T-helper 17 cell (primary cell): ENCODE results near the gene RRBP1. TPM values are rescaled to one million over a fixed set of nuclear protein-coding genes. Genes with fewer than 3 reads are reported as not detected.
A peak's percentile ranks its signal among the peaks of the same experiment; 100 is the strongest.

ENCODE experiments used
- ATAC-seq: fragments of 150-1000 bp; cut with Tn5 transposase; 2 replicates; pipeline ENCODE4 v1.10.0; 2021; ENCODE audit warnings: mild to moderate bottlenecking, moderate library complexity
- DNase-seq, 3 donors: peaks; one replicate each; pipeline versions ENCODE4 v3.0.0 to v3.0.0-alpha.2; 2020 to 2021
- H3K9me3 ChIP-seq: one replicate; pipeline ENCODE4 v1.7.0; 2013; ENCODE audit warnings: low read length, mild to moderate bottlenecking; ENCODE audit not compliant: control insufficient read depth, poor library complexity, severe bottlenecking
- H3K27ac Mint-ChIP-seq: one replicate; pipeline ENCODE4 v1.8.0; 2022; ENCODE audit warnings: mild to moderate bottlenecking, moderate library complexity, mixed read lengths
- H3K27me3 Mint-ChIP-seq: one replicate; pipeline ENCODE4 v1.8.0; 2022; ENCODE audit warnings: mixed read lengths
- H3K36me3 Mint-ChIP-seq: one replicate; pipeline ENCODE4 v1.8.0; 2022; ENCODE audit warnings: low read depth, mixed read lengths
- H3K4me1 Mint-ChIP-seq: one replicate; pipeline ENCODE4 v1.8.0; 2022; ENCODE audit warnings: mild to moderate bottlenecking, mixed read lengths
- H3K4me3 Mint-ChIP-seq: one replicate; pipeline ENCODE4 v1.8.0; 2022; ENCODE audit warnings: mild to moderate bottlenecking, moderate library complexity, mixed read lengths
- total RNA-seq, 4 donors: library from RNA in 2 of 4; stranded (reverse) in 2 of 4; gene quantifications; one replicate each; pipeline ENCODE4 v1.2.3 and lab custom pipeline; 2022 to 2026

Gene RRBP1
- total RNA-seq (10 to 100 TPM; 31.4 to 37.8 TPM), total RNA-seq (lab: John Stamatoyannopoulos, UW) (73.5 to 99.0 reads per million in 2 donors)

DNA sequence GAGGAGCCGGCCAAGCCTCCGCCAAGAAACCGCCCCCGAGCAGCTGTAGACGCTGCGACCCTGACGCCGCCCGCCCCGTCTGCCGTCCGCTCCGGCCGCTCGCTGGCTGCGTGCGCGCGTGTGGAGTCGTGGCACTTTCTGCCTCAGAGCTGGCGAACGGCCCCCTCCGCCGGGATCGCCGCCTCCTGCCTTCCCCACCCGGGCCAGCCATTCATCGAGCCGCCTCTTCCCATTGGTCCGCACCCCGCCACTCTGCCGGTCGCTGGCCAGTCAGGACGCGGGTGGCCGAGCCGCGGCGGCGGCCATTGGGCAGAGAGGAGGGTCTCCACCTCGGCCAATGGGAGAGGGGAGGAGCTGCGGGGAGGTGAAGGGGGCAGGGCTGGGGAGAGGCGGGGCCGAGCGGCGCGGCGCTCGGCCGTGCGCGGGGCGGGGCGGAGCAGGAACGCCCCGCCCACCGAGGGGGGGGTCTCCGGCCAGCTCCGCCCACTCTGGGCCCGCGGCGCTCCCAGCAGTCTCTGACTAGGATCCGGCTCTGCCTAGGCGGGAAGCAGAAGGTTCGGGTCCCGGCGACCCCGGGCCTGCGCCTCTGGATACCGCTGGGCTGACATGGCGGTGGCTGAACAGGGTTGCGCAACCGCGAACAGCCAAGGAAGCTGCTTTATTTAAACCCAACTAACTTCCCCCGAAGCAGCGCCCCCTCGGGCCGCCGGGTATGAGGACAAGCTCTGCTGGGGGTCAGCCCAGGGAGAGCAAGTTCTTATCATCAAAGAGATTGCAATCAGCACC, at the start of gene RRBP1:
TSS of gene RRBP1 (minus strand) at position 140 of the 786 bp plus-strand sequence. CDS start 21,735 bp downstream, outside the sequence.
- Mint-ChIP-seq H3K27ac (peak within 1 kb of the TSS; percentile 78), H3K27me3 (peaks cover 21% of the 10 kb centered on the region), H3K4me3 (peak within 1 kb of the TSS; percentile 93), H3K36me3 (peaks cover 2% of the 10 kb centered on the region), H3K4me1 (peaks cover 13% of the 10 kb centered on the region)
- DNase-seq (peak; percentile 93 to 97 (median 97)), ATAC-seq (peak; percentile 94)
- no peaks in the 10 kb centered on the region for H3K9me3 ChIP-seq

GRCh38 chr20:17731233-17731632, 49.2 kb upstream of the RRBP1 start:
- H3K9me3 ChIP-seq, result no peaks in the 10 kb centered on the region
- ATAC-seq (no peak), DNase-seq (no peak)
- Mint-ChIP-seq H3K4me1 (no peaks in the 10 kb centered on the region), H3K4me3 (no peak overlapping the region), H3K36me3 (peaks cover 3% of the 10 kb centered on the region), H3K27ac (no peak overlapping the region), H3K27me3 (peaks cover 40% of the 10 kb centered on the region)

GRCh38 chr20:17730071-17730470, 48.0 kb upstream of the RRBP1 start:
- Mint-ChIP-seq H3K4me3 (no peak overlapping the region), H3K27ac (no peak overlapping the region), H3K4me1 (no peaks in the 10 kb centered on the region), H3K27me3 (peaks cover 43% of the 10 kb centered on the region), H3K36me3 (peaks cover 3% of the 10 kb centered on the region)
- ATAC-seq (no peak), DNase-seq (no peak)
- H3K9me3 ChIP-seq, result no peaks in the 10 kb centered on the region

GRCh38 chr20:17728074-17728473, 46.0 kb upstream of the RRBP1 start:
- DNase-seq, result no peak
- peaks cover 3% of the 10 kb centered on the region for H3K36me3 Mint-ChIP-seq
- H3K27ac Mint-ChIP-seq, result no peak overlapping the region
- H3K4me1 Mint-ChIP-seq, result no peaks in the 10 kb centered on the region
- peaks cover 52% of the 10 kb centered on the region for H3K27me3 Mint-ChIP-seq
- H3K4me3 Mint-ChIP-seq, result no peak overlapping the region
- no peaks in the 10 kb centered on the region for H3K9me3 ChIP-seq
- ATAC-seq, result no peak

DNA sequence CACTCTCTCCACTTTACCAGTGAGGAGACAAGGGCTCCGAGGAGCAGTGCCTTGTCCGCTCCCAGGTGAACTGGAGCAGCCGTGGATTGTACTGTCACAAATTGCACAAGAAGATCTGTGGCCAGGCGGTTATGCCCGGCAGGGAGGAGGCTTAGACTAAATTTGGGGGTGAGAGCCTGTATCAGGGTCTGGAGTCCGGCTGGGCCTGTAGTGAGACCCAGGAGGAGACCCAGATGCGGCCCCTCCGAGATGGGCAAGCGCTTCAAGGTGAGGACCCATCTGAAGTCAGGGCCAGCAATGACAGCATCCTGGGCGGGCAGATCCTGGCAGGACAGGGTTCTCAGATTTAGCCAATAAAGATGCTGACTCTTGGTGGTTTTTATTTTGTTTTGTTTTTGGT, 45.3 kb upstream of the RRBP1 start:
- H3K4me1 Mint-ChIP-seq, result no peaks in the 10 kb centered on the region
- ATAC-seq (no peak), DNase-seq (no peak)
- H3K9me3 ChIP-seq, result no peaks in the 10 kb centered on the region
- no peak overlapping the region for H3K27ac Mint-ChIP-seq
- H3K27me3 Mint-ChIP-seq, result peaks cover 53% of the 10 kb centered on the region
- H3K36me3 Mint-ChIP-seq, result peaks cover 3% of the 10 kb centered on the region
- H3K4me3 Mint-ChIP-seq, result no peak overlapping the region

GRCh38 chr20:17726902-17727301, 44.9 kb upstream of the RRBP1 start:
- peaks cover 3% of the 10 kb centered on the region for H3K36me3 Mint-ChIP-seq
- no peak for DNase-seq
- H3K4me1 Mint-ChIP-seq, result no peaks in the 10 kb centered on the region
- H3K27me3 Mint-ChIP-seq, result peaks cover 57% of the 10 kb centered on the region
- no peak overlapping the region for H3K27ac Mint-ChIP-seq
- H3K9me3 ChIP-seq, result no peaks in the 10 kb centered on the region
- no peak for ATAC-seq
- H3K4me3 Mint-ChIP-seq, result no peak overlapping the region

GRCh38 chr20:17725094-17725835, 43.2 kb upstream of the RRBP1 start:
- Mint-ChIP-seq H3K27ac (no peak overlapping the region), H3K4me3 (no peak overlapping the region), H3K27me3 (peaks cover 52% of the 10 kb centered on the region), H3K36me3 (no peaks in the 10 kb centered on the region), H3K4me1 (no peaks in the 10 kb centered on the region)
- no peak for DNase-seq
- no peak for ATAC-seq
- H3K9me3 ChIP-seq, result no peaks in the 10 kb centered on the region

DNA sequence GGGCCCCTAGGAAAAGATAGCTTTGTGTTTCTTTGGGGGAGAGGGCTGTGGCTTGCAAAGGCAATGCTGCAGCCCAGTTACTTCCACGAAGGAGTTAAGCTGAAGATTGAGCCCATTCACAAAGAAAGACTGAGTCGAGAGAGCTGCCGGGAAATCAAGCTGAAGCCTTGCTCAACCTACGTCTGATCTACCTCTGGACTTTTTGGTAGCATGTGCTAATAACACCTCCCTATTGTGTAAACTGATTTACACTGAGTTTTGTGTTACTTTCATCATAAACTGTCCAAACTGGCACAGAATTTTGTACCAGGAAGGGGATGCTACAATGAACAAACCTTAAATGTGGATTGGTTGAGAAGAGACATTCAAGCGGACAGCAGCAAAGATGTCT, 41.3 kb upstream of the RRBP1 start:
- Mint-ChIP-seq H3K27ac (no peak overlapping the region), H3K4me3 (no peak overlapping the region), H3K36me3 (no peaks in the 10 kb centered on the region), H3K27me3 (peaks cover 35% of the 10 kb centered on the region), H3K4me1 (no peaks in the 10 kb centered on the region)
- no peaks in the 10 kb centered on the region for H3K9me3 ChIP-seq
- ATAC-seq (no peak), DNase-seq (no peak)

DNA sequence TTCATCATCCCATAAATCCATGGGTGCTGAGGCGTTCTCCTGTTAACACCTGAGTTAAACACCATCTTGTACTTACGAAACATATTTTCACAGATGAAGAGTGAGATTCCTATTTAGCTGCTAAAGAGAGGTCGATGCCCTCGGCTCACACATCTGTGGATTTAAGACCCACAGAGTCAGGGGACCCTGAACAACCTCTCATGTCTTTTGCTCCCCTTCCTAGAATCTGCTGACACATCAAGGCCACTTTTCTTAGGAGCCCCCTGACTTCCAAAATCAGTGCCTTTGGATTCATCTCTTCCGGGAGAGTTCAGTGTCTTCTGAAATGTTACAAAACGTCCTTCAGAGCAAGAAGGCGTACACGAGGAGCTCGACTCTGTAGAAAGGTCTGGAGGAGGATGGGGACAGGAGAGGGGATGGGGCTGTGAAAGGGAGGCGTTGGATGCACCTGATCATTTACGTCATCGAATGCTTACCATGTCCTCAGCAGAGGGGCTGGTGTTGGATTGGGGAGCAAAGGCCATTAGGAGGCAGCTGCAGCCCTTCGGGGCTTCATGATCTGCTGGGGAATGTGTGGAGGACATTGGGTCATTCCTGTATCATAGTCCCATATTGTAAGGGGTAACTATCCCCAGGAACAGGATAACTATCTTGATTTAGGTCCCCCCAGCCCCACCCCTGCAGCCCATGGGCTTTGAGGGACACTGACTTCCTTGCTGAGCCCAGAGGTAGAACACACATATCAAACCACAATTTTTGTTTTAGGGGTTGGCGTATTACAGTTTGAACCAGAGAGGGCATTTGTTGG, 40.7 kb upstream of the RRBP1 start:
- peaks cover 30% of the 10 kb centered on the region for H3K27me3 Mint-ChIP-seq
- H3K27ac Mint-ChIP-seq, result no peak overlapping the region
- no peaks in the 10 kb centered on the region for H3K9me3 ChIP-seq
- ATAC-seq (no peak), DNase-seq (no peak)
- H3K4me3 Mint-ChIP-seq, result no peak overlapping the region
- H3K36me3 Mint-ChIP-seq, result no peaks in the 10 kb centered on the region
- H3K4me1 Mint-ChIP-seq, result no peaks in the 10 kb centered on the region

- H3K9me3 ChIP-seq, result no peaks in the 10 kb centered on the region
- Mint-ChIP-seq H3K36me3 (no peaks in the 10 kb centered on the region), H3K27ac (no peak overlapping the region), H3K4me1 (no peaks in the 10 kb centered on the region), H3K27me3 (peaks cover 30% of the 10 kb centered on the region), H3K4me3 (peak overlapping the region; percentile 31)
- DNase-seq (no peak), ATAC-seq (no peak)
These were observed 39.9 kb upstream of the RRBP1 start for GRCh38 chr20:17721802-17722486.

GRCh38 chr20:17720755-17721154, 38.7 kb upstream of the RRBP1 start:
- Mint-ChIP-seq H3K36me3 (no peaks in the 10 kb centered on the region), H3K4me3 (no peak overlapping the region), H3K4me1 (no peaks in the 10 kb centered on the region), H3K27ac (no peak overlapping the region), H3K27me3 (peaks cover 30% of the 10 kb centered on the region)
- no peak for DNase-seq
- H3K9me3 ChIP-seq, result no peaks in the 10 kb centered on the region
- no peak for ATAC-seq

- no peak overlapping the region for H3K27ac Mint-ChIP-seq
- no peak overlapping the region for H3K4me3 Mint-ChIP-seq
- H3K36me3 Mint-ChIP-seq, result peaks cover 4% of the 10 kb centered on the region
- no peak for ATAC-seq
- no peak for DNase-seq
- no peaks in the 10 kb centered on the region for H3K9me3 ChIP-seq
- no peaks in the 10 kb centered on the region for H3K4me1 Mint-ChIP-seq
- H3K27me3 Mint-ChIP-seq, result peaks cover 19% of the 10 kb centered on the region
These were observed 34.3 kb upstream of the RRBP1 start for GRCh38 chr20:17716331-17716730.
